ENCODE data around the gene BBS2.

BBS2 gene

GRCh38 chr16:56457927-56458470 is 61.8 kb downstream of the BBS2 start:
- TF ChIP-seq CTCF (IDR thresholded peaks at IDR 0.05; ENCODE audit: low read depth, low read length, missing control alignments) = no peak
- H3K4me3 ChIP-seq (replicated peaks; ENCODE audit: low read depth, low read length) = no peak overlapping the region
- no peak for DNase-seq (ENCODE audit: extremely low read depth, low read depth)

- DNase-seq (ENCODE audit: extremely low read depth, low read depth) = peak; percentile 14
- TF ChIP-seq CTCF (IDR thresholded peaks at IDR 0.05; ENCODE audit: low read depth, low read length, missing control alignments) = no peak
- H3K4me3 ChIP-seq (replicated peaks; ENCODE audit: low read depth, low read length) = peak overlapping the region; percentile 61
These were observed 67.8 kb downstream of the BBS2 start for GRCh38 chr16:56451753-56452689.

- no peak for TF ChIP-seq CTCF (IDR thresholded peaks at IDR 0.05; ENCODE audit: low read depth, low read length, missing control alignments)
These were observed 68.7 kb downstream of the BBS2 start, which contains the start of the genes NUDT21 and OGFOD1 for GRCh38 chr16:56450986-56451752. TSS of gene NUDT21 (minus strand) at chr16:56451332. CDS start at chr16:56451202, 130 bp downstream. TSS of gene OGFOD1 (plus strand) at chr16:56451554. CDS start at chr16:56451613, 59 bp downstream.

GRCh38 chr16:56450275-56450985 is 69.4 kb downstream of the BBS2 start:
- no peak for DNase-seq (ENCODE audit: extremely low read depth, low read depth)
- peak overlapping the region; percentile 61 for H3K4me3 ChIP-seq (replicated peaks; ENCODE audit: low read depth, low read length)
- TF ChIP-seq CTCF (IDR thresholded peaks at IDR 0.05; ENCODE audit: low read depth, low read length, missing control alignments) = no peak

More at GRCh38 chr16:56450986-56451752, 68.7 kb downstream of the BBS2 start, which contains the start of the genes NUDT21 and OGFOD1:
- peak; percentile 96 for DNase-seq (ENCODE audit: extremely low read depth, low read depth)
- H3K4me3 ChIP-seq (replicated peaks; ENCODE audit: low read depth, low read length) = peak within 1 kb of the TSS; percentile 61

GRCh38 chr16:56448005-56448404 is 71.8 kb downstream of the BBS2 start:
- no peak for TF ChIP-seq CTCF (IDR thresholded peaks at IDR 0.05; ENCODE audit: low read depth, low read length, missing control alignments)
- no peak for DNase-seq (ENCODE audit: extremely low read depth, low read depth)
- H3K4me3 ChIP-seq (replicated peaks; ENCODE audit: low read depth, low read length) = no peak overlapping the region

- no peak overlapping the region for H3K4me3 ChIP-seq (replicated peaks; ENCODE audit: low read depth, low read length)
- TF ChIP-seq CTCF (IDR thresholded peaks at IDR 0.05; ENCODE audit: low read depth, low read length, missing control alignments) = no peak
- no peak for DNase-seq (ENCODE audit: extremely low read depth, low read depth)
These were observed 72.5 kb downstream of the BBS2 start for GRCh38 chr16:56447286-56447685.

Data from HFF-Myc (cell line).